HG03558 (cell line): ENCODE data around the gene ARL2.

Experiments
- ATAC-seq: cut with Tn5 transposase; IDR thresholded peaks from one replicate; pipeline ENCODE4 v1.9.1; 2021; ENCODE audit warnings: moderate number of reproducible peaks; ENCODE audit not compliant: unreplicated experiment; ENCODE audit errors: extremely low read depth

The ARL2 gene

GRCh38 chr11:65043881-65044501 lies 30.0 kb downstream of the ARL2 start:
- ATAC-seq: no peak

GRCh38 chr11:65045061-65045460 lies 31.1 kb downstream of the ARL2 start:
- ATAC-seq: no peak

GRCh38 chr11:65045728-65046127 lies 31.8 kb downstream of the ARL2 start:
- ATAC-seq: no peak

GRCh38 chr11:65047581-65048422 lies 33.8 kb downstream of the ARL2 start:
- no peak for ATAC-seq

- ATAC-seq: no peak
These were observed 37.5 kb downstream of the ARL2 start for GRCh38 chr11:65051398-65051858.

GRCh38 chr11:65053827-65054508 lies 40.0 kb downstream of the ARL2 start:
- no peak for ATAC-seq

- no peak for ATAC-seq
These were observed 41.6 kb downstream of the ARL2 start for GRCh38 chr11:65055538-65055937.

- no peak for ATAC-seq
These were observed 43.0 kb downstream of the ARL2 start for GRCh38 chr11:65056999-65057398.

- ATAC-seq: no peak
These were observed 43.6 kb downstream of the ARL2 start for GRCh38 chr11:65057526-65057925.

GRCh38 chr11:65058012-65058411 lies 44.1 kb downstream of the ARL2 start:
- no peak for ATAC-seq

GRCh38 chr11:65058419-65059054 lies 44.6 kb downstream of the ARL2 start, which contains the start of gene NAALADL1:
Gene NAALADL1 (minus strand): TSS chr11:65058553. CDS start chr11:65058521, 32 bp downstream.
- no peak for ATAC-seq

GRCh38 chr11:65059523-65059922 lies 45.6 kb downstream of the ARL2 start:
- no peak for ATAC-seq

GRCh38 chr11:65059959-65060824 lies 46.2 kb downstream of the ARL2 start:
- ATAC-seq: no peak

GRCh38 chr11:65060913-65061408 lies 47.0 kb downstream of the ARL2 start:
- no peak for ATAC-seq

GRCh38 chr11:65063532-65063931 lies 49.6 kb downstream of the ARL2 start:
- no peak for ATAC-seq

GRCh38 chr11:65064847-65065240 lies 50.9 kb downstream of the ARL2 start:
- no peak for ATAC-seq

- no peak for ATAC-seq
These were observed 51.9 kb downstream of the ARL2 start for GRCh38 chr11:65065851-65066250.

GRCh38 chr11:65066315-65066714 lies 52.4 kb downstream of the ARL2 start:
- no peak for ATAC-seq

- no peak for ATAC-seq
These were observed 52.9 kb downstream of the ARL2 start for GRCh38 chr11:65066805-65067291.
